CD4-positive, alpha-beta T cell (primary cell): ENCODE measurements around the gene MAGI1. TPM values are rescaled to one million over a fixed set of nuclear protein-coding genes. Genes with fewer than 3 reads are reported as not detected.

Experiments used
- ATAC-seq: fragments of 200-7000 bp; cut with Tn5 transposase; one replicate; pipeline ENCODE4 v1.10.0; 2022; ENCODE audit warnings: mild to moderate bottlenecking; ENCODE audit not compliant: poor library complexity
- CTCF ChIA-PET: fragments of 350-600 bp; sonication (Branson Sonifier 250); formaldehyde crosslinking; loops from one replicate; lab custom pipeline; 2021; ENCODE audit warnings: antibody characterized with exemption, inconsistent platforms; lab: Charles Lee
- POLR2A ChIA-PET: fragments of 350-600 bp; sonication (Branson Sonifier 250); formaldehyde crosslinking; loops from one replicate; lab custom pipeline; 2021; ENCODE audit warnings: antibody characterized with exemption, inconsistent platforms; lab: Charles Lee
- DNase-seq, 14 experiments: peaks; one replicate each; pipeline ENCODE4 v3.0.0-alpha.2; 2013 to 2020; ENCODE audit warnings: mixed read lengths in 2 of 14
- H3K27ac ChIP-seq, 2 donors: one replicate each; pipeline versions ENCODE4 v1.5.1 to v1.7.0; 2013; ENCODE audit warnings: low read length in 2 of 2, low read depth in 1 of 2, mild to moderate bottlenecking in 1 of 2
- H3K27me3 ChIP-seq, 2 experiments: 1 replicate in 1 of 2; 2 replicates in 1 of 2; pipeline versions ENCODE4 v1.6.1 to v1.7.0; 2013; ENCODE audit warnings: low read length in 2 of 2, control low read depth in 1 of 2, mild to moderate bottlenecking in 1 of 2, moderate library complexity in 1 of 2; ENCODE audit not compliant: insufficient read depth in 2 of 2, control insufficient read depth in 1 of 2
- H3K36me3 ChIP-seq: one replicate; pipeline ENCODE4 v1.6.1; 2013; ENCODE audit warnings: low read length, control low read depth; ENCODE audit not compliant: insufficient read depth
- H3K4me1 ChIP-seq: one replicate; pipeline ENCODE4 v1.6.1; 2013; ENCODE audit warnings: low read length, control low read depth; ENCODE audit not compliant: insufficient read depth
- H3K4me3 ChIP-seq: one replicate; pipeline ENCODE4 v1.5.1; 2013; ENCODE audit warnings: mild to moderate bottlenecking, low read length, moderate library complexity
- H3K9me3 ChIP-seq, 2 experiments: 1 replicate in 1 of 2; 2 replicates in 1 of 2; pipeline versions ENCODE4 v1.6.1 to v1.7.0; 2013; ENCODE audit warnings: low read length in 2 of 2, mild to moderate bottlenecking in 2 of 2, control low read depth in 1 of 2, moderate library complexity in 1 of 2; ENCODE audit not compliant: control insufficient read depth in 1 of 2, insufficient read depth in 1 of 2
- H3K27ac Mint-ChIP-seq: one replicate; pipeline ENCODE4 v1.8.0; 2020; ENCODE audit warnings: mixed read lengths
- H3K27me3 Mint-ChIP-seq: one replicate; pipeline ENCODE4 v1.8.0; 2021; ENCODE audit warnings: mixed read lengths
- H3K36me3 Mint-ChIP-seq: one replicate; pipeline ENCODE4 v1.8.0; 2021; ENCODE audit warnings: low read depth, mixed read lengths
- H3K4me1 Mint-ChIP-seq: one replicate; pipeline ENCODE4 v1.8.0; 2021; ENCODE audit warnings: low read depth, mixed read lengths
- H3K4me3 Mint-ChIP-seq: one replicate; pipeline ENCODE4 v1.8.0; 2020; ENCODE audit warnings: mild to moderate bottlenecking, mixed read lengths
- H3K9me3 Mint-ChIP-seq: one replicate; pipeline ENCODE4 v1.8.0; 2020; ENCODE audit warnings: mixed read lengths
- CTCF ChIP-seq: fragments of 200-600 bp; IDR thresholded peaks from one replicate; pipeline ENCODE4 v1.8.0; 2022; ENCODE audit warnings: antibody characterized with exemption, mild to moderate bottlenecking
- intact Hi-C, 2 experiments: fragments of 100-400 bp; cut with DNase I in 1 of 2; cut with micrococcal nuclease in 1 of 2; formaldehyde crosslinking; loops; one replicate each; pipeline versions ENCODE4 v1.15.1 to v1.9.0; 2023 to 2025; cut with DNase I, micrococcal nuclease
- total RNA-seq, 174 experiments: library from RNA in 2 of 174; stranded (reverse) in 2 of 174; gene quantifications; one replicate each; pipeline ENCODE4 v1.2.3 and lab custom pipeline; 2021 to 2026

MAGI1 gene
- total RNA-seq, 2 experiments from 2014 or later = not detected

- Histone ChIP-seq H3K27ac (no peak overlapping the region), H3K4me1 (no peaks in the 10 kb centered on the region), H3K9me3 (no peaks in the 10 kb centered on the region), H3K36me3 (no peaks in the 10 kb centered on the region), H3K27me3 (no peaks in the 10 kb centered on the region), H3K4me3 (no peak overlapping the region)
- peaks cover 6% of the 10 kb centered on the region for H3K4me1 Mint-ChIP-seq
- H3K9me3 Mint-ChIP-seq = no peaks in the 10 kb centered on the region
- DNase-seq = no peak
- CTCF ChIA-PET = no interaction called here
- no peak overlapping the region for H3K27ac Mint-ChIP-seq
- no peaks in the 10 kb centered on the region for H3K36me3 Mint-ChIP-seq
- no peak for ATAC-seq
- peaks cover 10% of the 10 kb centered on the region for H3K27me3 Mint-ChIP-seq
- TF ChIP-seq CTCF = no peak
- POLR2A ChIA-PET = no interaction called here
- intact Hi-C loops = no loop called here
- H3K4me3 Mint-ChIP-seq = no peak overlapping the region
Observed at GRCh38 chr3:65728138-65728537, 310.6 kb downstream of the MAGI1 start.

GRCh38 chr3:65723985-65724384 is 314.7 kb downstream of the MAGI1 start:
- H3K27me3 ChIP-seq = no peaks in the 10 kb centered on the region
- Mint-ChIP-seq H3K4me3 (no peak overlapping the region), H3K36me3 (no peaks in the 10 kb centered on the region), H3K27me3 (no peaks in the 10 kb centered on the region), H3K27ac (no peak overlapping the region), H3K9me3 (no peaks in the 10 kb centered on the region), H3K4me1 (no peaks in the 10 kb centered on the region)
- DNase-seq (no peak), ATAC-seq (no peak)
- intact Hi-C loops = no loop called here
- TF ChIP-seq CTCF = no peak
- POLR2A ChIA-PET = no interaction called here
- H3K4me3 ChIP-seq = no peak overlapping the region
- no peaks in the 10 kb centered on the region for H3K4me1 ChIP-seq
- H3K9me3 ChIP-seq = peaks cover 0 to 3% of the 10 kb centered on the region in 2 experiments
- CTCF ChIA-PET = no interaction called here
- H3K36me3 ChIP-seq = no peaks in the 10 kb centered on the region
- H3K27ac ChIP-seq = no peak overlapping the region

- no peaks in the 10 kb centered on the region for H3K36me3 Mint-ChIP-seq
- no peak for TF ChIP-seq CTCF
- no peaks in the 10 kb centered on the region for H3K4me1 Mint-ChIP-seq
- no peak overlapping the region for H3K4me3 ChIP-seq
- DNase-seq = no peak
- CTCF ChIA-PET = no interaction called here
- ATAC-seq = no peak
- H3K27me3 ChIP-seq = no peaks in the 10 kb centered on the region
- H3K27ac Mint-ChIP-seq = no peak overlapping the region
- no peaks in the 10 kb centered on the region for H3K9me3 Mint-ChIP-seq
- no peaks in the 10 kb centered on the region for H3K4me1 ChIP-seq
- no peak overlapping the region for H3K4me3 Mint-ChIP-seq
- intact Hi-C loops = no loop called here
- no peaks in the 10 kb centered on the region for H3K36me3 ChIP-seq
- POLR2A ChIA-PET = no interaction called here
- H3K9me3 ChIP-seq = peaks cover 0 to 3% of the 10 kb centered on the region in 2 experiments
- no peaks in the 10 kb centered on the region for H3K27me3 Mint-ChIP-seq
- no peak overlapping the region for H3K27ac ChIP-seq
Observed at GRCh38 chr3:65723011-65723410, 315.7 kb downstream of the MAGI1 start.
